ENCODE data around the gene TIMMDC1.
"Not testable (repeated sequence)": the region's sequence is repeated elsewhere in the genome, so short reads cannot be mapped to it uniquely, and the experiment has no call there.

The TIMMDC1 gene

DNA sequence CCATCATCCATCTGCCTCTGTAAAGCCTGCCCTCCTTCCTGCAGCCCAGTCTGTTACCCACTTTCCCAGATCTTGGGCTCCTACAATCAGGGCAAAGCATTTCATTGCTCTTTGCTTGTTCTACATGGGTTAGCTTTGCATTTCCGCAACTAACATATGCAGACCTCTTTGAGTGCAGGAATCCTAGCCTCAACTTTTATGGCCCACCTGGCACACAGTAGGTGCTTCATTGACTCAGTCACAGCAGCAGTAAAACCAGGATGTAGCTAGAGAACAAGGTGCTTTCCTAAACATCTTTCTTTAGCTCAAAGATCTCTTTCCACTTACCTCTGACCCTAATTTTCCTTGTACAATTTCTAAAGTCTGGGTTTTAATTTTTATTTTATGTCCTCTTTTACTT lies 57.6 kb downstream of the TIMMDC1 start:
- no peak for DNase-seq (ENCODE audit: low read depth, low spot score)

GRCh38 chr3:119557192-119557876 lies 59.0 kb downstream of the TIMMDC1 start:
- DNase-seq (ENCODE audit: low read depth, low spot score), result no peak

DNA sequence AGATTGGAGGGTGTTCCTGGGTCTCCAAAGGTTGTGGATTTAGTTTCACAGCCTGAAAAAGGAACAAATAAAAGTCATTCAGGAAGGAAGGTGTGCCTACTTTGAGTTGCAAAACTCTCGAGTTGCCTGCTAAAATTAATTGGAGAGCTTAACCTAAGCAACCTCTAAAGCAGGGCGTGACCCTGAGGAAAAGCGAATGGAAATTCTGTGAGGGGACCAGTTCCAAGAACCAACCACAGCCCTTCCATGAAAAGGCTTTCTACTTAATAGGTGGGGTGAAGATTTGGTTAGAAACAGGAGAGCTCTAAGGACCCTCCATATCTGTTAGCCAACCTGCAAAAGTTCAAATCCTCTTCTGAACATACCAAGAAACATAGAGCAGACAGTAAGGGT lies 59.5 kb downstream of the TIMMDC1 start:
- no peak for DNase-seq (ENCODE audit: low read depth, low spot score)

GRCh38 chr3:119558626-119559317 lies 60.4 kb downstream of the TIMMDC1 start:
- DNase-seq (ENCODE audit: low read depth, low spot score), result no peak

DNA sequence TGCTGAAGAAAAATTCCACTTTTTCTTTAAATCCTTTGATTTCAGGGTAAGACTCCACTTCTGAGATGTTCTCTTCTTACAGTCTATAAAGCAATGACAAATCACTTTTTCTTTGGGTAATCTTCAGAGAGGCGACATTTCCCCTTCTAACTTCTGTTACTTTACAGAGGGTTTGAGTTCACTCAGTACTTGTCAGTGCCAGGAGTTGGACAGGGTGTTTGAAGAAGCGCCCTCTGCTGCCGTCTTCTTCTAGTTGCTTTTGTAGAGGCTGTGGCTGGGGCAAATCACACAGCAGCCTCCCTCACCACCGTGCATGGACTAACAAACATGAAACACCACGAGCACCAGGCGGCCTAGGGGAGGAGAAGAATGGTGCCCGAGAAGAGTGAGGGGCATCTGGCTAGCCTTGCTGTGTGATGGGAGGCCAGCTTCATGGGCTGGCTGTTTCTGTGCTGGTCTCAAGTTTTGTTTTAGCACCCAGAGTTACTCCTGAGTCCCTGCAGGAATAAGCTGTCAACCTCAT lies 61.2 kb downstream of the TIMMDC1 start, which contains the start of gene CD80:
Gene CD80 (minus strand): TSS at position 174 of the 523 bp plus-strand sequence. CDS start 1,886 bp downstream, outside the sequence.
- no peak for DNase-seq (ENCODE audit: low read depth, low spot score)

- no peak for DNase-seq (ENCODE audit: low read depth, low spot score)
Measured at GRCh38 chr3:119560160-119560559, 61.8 kb downstream of the TIMMDC1 start.

GRCh38 chr3:119562307-119562961 lies 64.1 kb downstream of the TIMMDC1 start:
- DNase-seq (ENCODE audit: low read depth, low spot score), result no peak

DNA sequence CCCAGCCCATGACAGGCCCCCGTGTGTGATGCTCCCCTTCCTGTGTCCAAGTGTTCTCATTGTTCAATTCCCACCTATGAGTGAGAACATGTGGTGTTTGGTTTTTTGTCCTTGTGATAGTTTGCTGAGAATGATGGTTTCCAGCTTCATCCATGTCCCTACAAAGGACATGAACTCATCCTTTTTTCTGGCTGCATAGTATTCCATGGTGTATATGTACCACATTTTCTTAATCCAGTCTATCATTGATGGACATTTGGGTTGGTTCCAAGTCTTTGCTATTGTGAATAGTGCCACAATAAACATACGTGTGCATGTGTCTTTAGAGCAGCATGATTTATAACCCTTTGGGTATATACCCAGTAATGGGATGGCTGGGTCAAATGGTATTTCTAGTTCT lies 65.0 kb downstream of the TIMMDC1 start:
- not testable (repeated sequence) for DNase-seq (ENCODE audit: low read depth, low spot score)

DNA sequence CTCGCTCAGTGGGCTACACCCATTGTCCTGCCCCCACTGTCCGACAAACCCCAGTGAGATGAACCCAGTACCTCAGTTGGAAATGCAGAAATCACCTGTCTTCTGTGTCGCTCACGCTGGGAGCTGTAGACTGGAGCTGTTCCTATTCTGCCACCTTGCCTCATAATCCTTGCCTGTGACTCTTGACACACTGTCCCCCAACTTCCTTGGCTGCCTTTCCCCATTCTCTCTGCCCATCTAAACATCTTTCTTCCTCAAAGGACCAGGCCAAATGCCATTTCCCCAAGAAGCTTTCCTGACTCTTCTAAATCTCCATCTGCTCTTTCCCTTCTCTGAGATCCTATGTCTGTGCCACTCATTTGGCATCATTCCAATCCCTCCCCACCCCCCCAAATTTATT lies 70.8 kb downstream of the TIMMDC1 start:
- DNase-seq (ENCODE audit: low read depth, low spot score), result no peak

DNA sequence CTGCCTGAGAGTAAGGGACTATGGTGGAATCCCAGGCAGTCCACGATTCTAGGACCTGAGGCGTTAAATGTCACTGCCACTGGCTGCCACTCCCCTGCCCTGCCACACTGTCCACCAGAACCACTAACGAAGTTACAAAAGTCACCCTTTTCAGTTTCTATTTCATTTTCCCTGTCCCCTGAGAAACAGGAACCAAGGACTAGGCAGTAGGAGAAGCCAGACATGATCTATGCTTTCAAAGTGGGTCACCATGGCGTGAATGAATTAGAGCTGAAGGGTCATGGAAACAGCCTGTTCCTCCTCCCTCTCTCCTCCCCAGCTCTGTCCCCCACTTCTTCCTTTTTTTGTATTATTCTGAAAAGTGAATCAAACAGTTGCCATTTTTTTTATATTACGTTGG lies 71.9 kb downstream of the TIMMDC1 start:
- no peak for DNase-seq (ENCODE audit: low read depth, low spot score)

DNA sequence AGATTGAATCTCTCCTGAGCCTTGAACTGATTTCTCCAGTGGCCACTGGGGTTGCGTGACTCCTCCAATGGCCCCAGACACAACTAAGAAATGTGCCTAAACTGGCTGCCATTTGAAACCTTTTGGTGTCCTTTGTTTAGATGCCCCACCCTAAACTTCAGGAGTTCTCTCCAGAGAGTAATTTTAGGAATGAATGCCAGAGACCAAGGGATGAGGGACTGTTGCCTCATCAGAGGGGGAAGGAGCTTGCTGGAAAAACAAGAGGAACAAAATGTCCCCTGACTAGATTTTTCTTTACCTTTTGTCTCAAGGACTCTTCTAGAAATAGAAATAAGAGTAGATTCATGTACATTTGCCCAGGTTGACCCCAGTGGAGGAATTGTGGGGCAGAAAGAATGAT lies 72.9 kb downstream of the TIMMDC1 start:
- DNase-seq (ENCODE audit: low read depth, low spot score), result no peak

- DNase-seq (ENCODE audit: low read depth, low spot score), result no peak
Measured at GRCh38 chr3:119571688-119572087, 73.3 kb downstream of the TIMMDC1 start.
